Inflammatory macrophage treated with lipopolysaccharide for 4 hours (primary cell): ENCODE data around the gene KIF26B.

ENCODE experiments used
- DNase-seq: peaks from one replicate; pipeline ENCODE4 v3.0.0-alpha.2; 2020

KIF26B gene

DNA sequence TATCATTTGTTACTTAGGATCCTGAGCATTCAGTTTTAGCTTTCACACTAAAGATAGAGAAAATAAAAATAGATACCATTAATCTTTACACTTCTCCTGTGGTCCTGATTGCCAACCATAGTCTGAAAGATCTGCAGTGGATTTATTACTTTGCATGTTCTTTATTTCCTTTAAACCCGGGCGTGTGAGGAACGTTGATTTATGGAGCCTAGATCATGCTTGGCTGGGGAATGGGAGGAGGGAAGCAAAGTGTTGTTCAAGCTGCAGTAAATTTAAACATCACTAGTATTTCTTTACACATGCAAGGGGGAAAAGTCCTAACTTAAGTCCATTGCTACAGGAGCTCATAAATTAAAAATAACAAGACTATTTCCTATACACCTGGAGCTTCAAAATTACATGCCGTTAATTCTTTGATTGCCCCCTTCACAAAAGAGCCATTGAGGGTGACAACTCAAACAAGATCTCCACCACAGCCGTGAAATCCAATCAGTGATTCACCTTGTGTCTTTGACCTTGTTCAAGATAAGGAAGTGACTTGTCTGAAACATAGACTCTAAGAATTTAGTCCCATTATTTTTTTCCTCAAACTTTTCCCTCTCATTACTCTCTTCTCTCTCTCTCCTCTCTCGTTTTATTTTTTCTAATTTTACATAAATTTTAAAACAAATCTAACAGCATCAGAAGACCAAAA, 282.7 kb downstream of the KIF26B start:
- DNase-seq: no peak

DNA sequence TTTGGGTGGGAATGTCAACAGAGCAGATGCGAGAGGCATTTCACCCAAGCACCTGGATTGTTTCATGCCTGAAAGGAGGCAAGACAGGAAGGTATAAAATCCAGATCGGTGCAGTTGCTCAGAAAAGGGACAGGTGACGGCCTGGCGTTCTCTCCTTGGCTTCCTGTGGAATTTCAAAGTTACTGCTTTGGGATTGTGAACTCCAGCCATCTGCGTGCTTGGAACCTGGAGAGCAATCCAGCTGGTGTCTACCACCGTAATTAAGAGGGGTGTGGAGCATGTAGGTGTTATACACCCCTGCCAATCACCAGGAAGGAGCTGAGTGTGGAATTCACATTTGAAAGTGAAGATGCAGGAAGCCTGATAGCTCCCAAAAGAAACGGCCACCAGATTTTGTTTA, 286.1 kb downstream of the KIF26B start:
- no peak for DNase-seq

DNA sequence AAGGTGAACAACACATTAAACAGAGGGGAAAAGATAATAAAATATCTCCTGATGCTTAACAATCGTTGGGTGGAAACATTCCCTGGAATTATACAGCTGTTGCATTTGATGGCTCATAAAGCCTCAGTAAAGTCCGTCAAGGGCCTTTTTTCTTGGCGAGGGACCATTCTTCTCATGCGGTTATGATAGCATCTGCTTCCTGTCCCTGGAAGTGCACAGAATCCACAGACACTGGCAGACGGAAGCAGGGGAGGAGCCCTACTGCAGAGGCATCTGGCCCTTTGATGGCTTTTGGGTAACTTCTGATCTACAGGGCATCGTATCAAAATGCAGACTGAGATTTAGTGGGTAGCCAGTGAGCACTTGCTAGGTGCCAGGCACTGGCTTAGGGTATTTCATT, 286.9 kb downstream of the KIF26B start:
- DNase-seq: no peak

DNA sequence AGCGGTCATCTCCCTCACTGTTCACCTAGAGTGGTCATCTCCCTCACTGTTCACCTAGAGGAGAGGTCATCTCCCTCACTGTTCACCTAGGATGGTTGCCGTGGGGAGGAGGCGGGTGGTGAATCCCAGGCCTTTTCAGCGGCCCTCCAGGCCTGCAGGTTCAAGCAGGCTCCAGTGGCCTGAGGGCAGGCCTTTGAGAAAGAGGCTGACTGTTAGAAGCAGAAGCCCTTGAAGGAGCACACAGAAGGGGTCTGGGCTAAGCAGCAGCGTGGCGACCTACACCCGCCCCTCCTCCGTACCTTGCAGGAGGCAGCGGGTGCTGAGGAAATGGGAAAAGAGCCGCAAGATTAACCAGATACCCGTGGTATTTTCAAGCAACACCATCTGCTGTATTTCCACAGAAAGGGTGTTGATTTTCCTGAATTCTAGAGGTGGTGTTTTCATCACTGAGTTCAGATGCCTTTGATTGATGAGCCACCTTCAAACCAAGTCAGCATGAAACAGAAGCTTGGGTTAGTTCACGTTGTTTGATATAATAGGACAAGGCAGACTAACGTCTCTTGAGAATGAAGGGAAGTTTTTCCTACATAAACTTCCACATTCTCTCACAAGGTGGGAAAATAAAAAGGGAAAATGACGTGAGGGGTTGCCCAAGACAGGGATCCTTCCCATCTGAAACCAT, 289.5 kb downstream of the KIF26B start:
- DNase-seq: no peak

GRCh38 chr1:245444945-245445344, 290.2 kb downstream of the KIF26B start:
- DNase-seq: no peak

DNA sequence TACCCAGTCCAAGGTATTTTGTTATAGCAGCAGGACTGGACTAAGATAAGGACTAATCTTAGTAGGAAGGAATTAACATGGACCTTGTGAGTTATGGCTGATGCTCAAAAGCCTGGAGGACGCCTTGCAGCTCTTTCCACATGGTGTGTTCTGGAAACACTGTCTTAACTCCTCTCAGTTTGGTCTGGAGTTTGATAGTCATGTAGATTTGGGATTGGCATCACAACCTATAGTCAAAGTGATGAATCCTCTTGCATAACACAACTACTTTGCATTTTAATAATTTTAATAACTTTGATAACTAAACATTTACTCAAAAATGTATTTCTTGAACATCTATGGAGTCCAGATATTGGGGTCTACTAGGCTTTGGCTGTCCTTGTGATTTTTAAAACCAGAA, 293.7 kb downstream of the KIF26B start:
- DNase-seq: no peak

DNA sequence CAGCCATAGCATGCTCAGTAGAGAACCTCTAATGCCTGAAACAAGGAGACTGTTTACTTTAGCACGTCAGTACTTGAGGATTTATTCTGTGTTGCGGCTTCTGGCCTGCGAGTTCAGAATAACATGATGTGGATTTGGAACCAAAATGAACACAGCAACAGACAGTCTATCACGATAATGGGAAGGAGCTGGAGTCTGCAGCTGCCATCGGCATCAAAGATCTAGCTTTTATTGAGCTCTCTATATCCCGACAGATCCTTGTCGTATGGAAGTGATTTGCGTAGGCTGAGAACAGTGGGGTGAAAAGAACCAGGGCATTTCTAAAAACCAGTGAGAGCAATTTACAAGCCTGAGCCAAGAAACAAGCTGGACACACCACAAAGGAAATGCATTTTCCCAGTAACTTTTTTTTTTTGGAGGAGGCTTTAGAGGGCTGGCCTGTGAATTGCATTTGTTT, 294.2 kb downstream of the KIF26B start:
- no peak for DNase-seq

GRCh38 chr1:245453541-245453940, 298.8 kb downstream of the KIF26B start:
- no peak for DNase-seq

GRCh38 chr1:245454051-245454450, 299.3 kb downstream of the KIF26B start:
- no peak for DNase-seq

- no peak for DNase-seq
Observed at GRCh38 chr1:245457562-245457961, 302.8 kb downstream of the KIF26B start.

- DNase-seq: no peak
Observed at GRCh38 chr1:245458234-245458633, 303.4 kb downstream of the KIF26B start.

DNA sequence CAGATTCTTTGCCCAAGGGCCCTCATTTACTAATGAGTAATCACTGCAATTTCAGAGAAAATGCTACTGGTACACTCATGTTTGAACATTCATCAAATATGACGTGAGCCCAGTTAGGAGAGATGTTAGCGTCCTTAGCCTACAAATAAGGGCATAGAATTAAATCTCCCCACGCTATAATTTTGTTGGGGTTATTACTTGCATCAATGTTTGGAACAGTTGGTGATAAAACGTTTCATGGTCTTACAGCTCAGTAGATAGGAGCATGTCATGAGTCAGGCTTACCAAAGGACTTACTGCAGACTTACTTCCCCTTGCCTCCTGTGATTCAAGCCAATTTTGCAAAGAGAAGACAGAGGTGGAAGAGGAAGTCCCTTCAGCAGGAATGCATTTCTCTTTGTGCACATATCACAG, 304.0 kb downstream of the KIF26B start:
- DNase-seq: peak; percentile 88

GRCh38 chr1:245459621-245460020, 304.8 kb downstream of the KIF26B start:
- DNase-seq: no peak

GRCh38 chr1:245461681-245462080, 306.9 kb downstream of the KIF26B start:
- no peak for DNase-seq

GRCh38 chr1:245462161-245462560, 307.4 kb downstream of the KIF26B start:
- DNase-seq: no peak

DNA sequence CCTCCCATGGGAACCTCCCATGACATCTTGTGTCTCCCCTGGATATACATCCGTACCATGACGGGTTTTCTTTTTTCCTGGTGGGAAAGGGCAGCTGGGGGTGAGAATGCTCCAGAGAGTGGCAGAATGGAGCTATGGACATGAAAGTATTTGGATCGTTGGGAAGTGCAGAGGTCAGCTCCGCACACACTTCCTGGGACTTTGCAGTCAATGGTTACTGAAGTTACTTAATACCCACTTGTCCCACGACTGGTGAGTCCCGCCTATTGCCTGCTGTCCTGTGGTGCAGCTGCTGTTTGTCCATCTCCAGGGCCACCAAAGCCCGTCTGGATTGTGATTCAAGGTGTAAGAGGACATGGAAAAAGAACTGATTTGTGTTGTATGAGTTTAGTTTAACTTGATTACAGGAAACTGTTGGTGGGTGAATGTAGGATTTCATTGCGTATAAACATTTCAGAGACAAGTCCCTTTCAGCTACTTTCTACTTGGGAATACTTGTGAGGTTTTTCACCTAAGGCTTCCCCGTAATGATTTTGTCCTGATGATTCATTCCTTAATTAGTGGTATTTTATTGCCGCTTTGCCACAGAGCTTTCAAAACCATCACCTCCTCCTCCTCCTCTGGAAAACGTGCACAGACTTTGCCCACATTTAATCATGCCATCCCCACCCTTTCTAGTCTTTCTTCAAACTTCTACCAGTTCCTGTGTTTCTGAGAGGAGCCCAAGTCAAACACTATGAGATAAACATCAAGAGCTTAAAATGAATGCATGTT, 308.8 kb downstream of the KIF26B start:
- DNase-seq: no peak

DNA sequence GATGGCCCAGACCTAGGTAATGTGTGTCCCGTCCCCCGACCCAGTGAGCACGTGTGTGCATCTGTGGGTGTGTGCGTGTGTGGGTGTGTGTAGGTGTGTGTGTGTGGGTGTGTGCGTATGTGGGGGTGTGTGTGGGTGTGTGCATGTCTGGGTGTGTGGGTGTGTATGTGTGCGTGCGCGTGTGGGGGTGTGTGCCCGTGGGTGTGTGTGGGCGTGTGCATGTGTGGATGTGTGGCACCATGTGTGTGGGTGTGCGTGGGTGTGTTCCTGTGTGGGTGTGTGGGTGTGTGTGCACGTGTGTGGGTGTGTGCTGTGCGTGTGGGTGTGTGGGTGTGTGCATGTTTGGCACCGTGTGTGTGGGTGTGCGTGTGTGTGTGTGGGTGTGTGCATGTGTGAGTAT, 309.5 kb downstream of the KIF26B start:
- no peak for DNase-seq

DNA sequence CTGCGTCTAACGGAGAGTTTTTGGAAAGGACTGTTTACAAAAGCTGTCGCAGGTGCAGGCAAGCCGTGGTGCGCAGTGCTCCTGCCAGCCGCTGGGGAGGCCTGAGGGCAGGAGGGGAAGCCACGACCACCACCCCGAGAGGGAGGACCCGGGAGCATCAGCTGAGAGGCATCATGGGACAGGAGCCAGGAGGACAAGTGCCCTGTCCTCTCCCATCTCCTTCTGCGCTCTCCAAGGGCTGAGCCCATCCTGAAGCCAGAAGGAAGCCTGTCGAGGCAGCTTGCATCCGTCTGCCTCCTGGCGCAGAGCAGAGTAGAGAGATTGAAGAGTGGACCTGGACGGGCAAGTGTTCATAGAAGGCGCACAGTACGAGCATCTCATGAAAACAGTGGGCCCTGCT, 310.9 kb downstream of the KIF26B start:
- DNase-seq: no peak

DNA sequence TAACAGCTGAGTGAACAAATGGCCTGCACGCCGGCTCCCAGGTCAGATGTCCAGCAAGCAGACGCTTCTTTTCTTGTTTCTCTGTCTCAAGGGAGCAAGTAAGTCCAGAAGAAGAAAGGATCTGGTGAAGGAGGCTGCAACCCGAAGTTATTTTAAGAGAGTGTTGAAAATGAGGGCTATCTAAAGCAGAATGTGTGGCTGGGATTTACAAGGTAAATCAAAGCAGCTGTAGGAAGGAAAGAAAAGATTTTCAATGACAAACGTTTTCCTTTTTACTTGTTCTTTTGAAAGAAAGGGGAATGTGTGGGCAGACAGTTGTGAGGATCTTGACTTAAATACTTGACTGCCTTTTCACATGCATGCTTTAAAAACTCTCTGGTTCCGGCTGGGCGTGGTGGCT, 311.5 kb downstream of the KIF26B start:
- no peak for DNase-seq

GRCh38 chr1:245467804-245468203, 313.0 kb downstream of the KIF26B start:
- DNase-seq: no peak

GRCh38 chr1:245469006-245469405, 314.2 kb downstream of the KIF26B start:
- DNase-seq: no peak

- no peak for DNase-seq
Observed at GRCh38 chr1:245469734-245470133, 314.9 kb downstream of the KIF26B start.

GRCh38 chr1:245475126-245475525, 320.3 kb downstream of the KIF26B start:
- no peak for DNase-seq

GRCh38 chr1:245475961-245476516, 321.3 kb downstream of the KIF26B start:
- DNase-seq: peak; percentile 28
